Progenitor cell of endocrine pancreas (in vitro differentiated cells): ENCODE measurements around the gene PSMB4. TPM values are rescaled to one million over a fixed set of nuclear protein-coding genes. Genes with fewer than 3 reads are reported as not detected.
A peak's percentile ranks its signal among the peaks of the same experiment; 100 is the strongest.

ENCODE experiments used
- DNase-seq: peaks from one replicate; pipeline ENCODE4 v3.0.0; 2021; ENCODE audit warnings: low spot score; ENCODE audit not compliant: unreplicated experiment
- H3K27ac Mint-ChIP-seq: 2 replicates; pipeline ENCODE4 v1.8.0; 2021; ENCODE audit warnings: mild to moderate bottlenecking, moderate library complexity, mixed read lengths
- H3K27me3 Mint-ChIP-seq: 2 replicates; pipeline ENCODE4 v1.8.0; 2021; ENCODE audit warnings: mixed read lengths
- H3K36me3 Mint-ChIP-seq: 2 replicates; pipeline ENCODE4 v1.8.0; 2022; ENCODE audit warnings: mixed read lengths; ENCODE audit not compliant: insufficient read depth
- H3K4me1 Mint-ChIP-seq: 2 replicates; pipeline ENCODE4 v1.8.0; 2021; ENCODE audit warnings: low read depth, mixed read lengths
- H3K4me3 Mint-ChIP-seq: 2 replicates; pipeline ENCODE4 v1.8.0; 2021; ENCODE audit warnings: low read depth, mild to moderate bottlenecking, moderate library complexity, mixed read lengths
- H3K9me3 Mint-ChIP-seq: 2 replicates; pipeline ENCODE4 v1.8.0; 2021; ENCODE audit warnings: low read depth, mixed read lengths
- total RNA-seq: library from RNA; stranded (reverse); gene quantifications from 2 replicates; pipeline ENCODE4 v1.2.1, GENCODE V29; 2021
- TF ChIP-seq, protein P1 (sequence below): fragments of 200-600 bp; sonication (generic); IDR thresholded peaks from one replicate; pipeline ENCODE4 v1.5.0; 2021; ENCODE audit warnings: antibody characterized with exemption, mild to moderate bottlenecking; ENCODE audit not compliant: unreplicated experiment

PSMB4 gene
- total RNA-seq, 1 donor from 2014 or later, result 235 TPM

GRCh38 chr1:151369621-151370048, 29.7 kb upstream of the PSMB4 start:
- Mint-ChIP-seq H3K27ac (no peak overlapping the region), H3K4me3 (no peak overlapping the region), H3K4me1 (peaks cover 15% of the 10 kb centered on the region), H3K9me3 (no peaks in the 10 kb centered on the region), H3K27me3 (no peaks in the 10 kb centered on the region), H3K36me3 (peaks cover 7% of the 10 kb centered on the region)
- DNase-seq, result no peak
- TF ChIP-seq, protein P1, sequence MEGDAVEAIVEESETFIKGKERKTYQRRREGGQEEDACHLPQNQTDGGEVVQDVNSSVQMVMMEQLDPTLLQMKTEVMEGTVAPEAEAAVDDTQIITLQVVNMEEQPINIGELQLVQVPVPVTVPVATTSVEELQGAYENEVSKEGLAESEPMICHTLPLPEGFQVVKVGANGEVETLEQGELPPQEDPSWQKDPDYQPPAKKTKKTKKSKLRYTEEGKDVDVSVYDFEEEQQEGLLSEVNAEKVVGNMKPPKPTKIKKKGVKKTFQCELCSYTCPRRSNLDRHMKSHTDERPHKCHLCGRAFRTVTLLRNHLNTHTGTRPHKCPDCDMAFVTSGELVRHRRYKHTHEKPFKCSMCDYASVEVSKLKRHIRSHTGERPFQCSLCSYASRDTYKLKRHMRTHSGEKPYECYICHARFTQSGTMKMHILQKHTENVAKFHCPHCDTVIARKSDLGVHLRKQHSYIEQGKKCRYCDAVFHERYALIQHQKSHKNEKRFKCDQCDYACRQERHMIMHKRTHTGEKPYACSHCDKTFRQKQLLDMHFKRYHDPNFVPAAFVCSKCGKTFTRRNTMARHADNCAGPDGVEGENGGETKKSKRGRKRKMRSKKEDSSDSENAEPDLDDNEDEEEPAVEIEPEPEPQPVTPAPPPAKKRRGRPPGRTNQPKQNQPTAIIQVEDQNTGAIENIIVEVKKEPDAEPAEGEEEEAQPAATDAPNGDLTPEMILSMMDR, result no peak

GRCh38 chr1:151370211-151370911, 29.0 kb upstream of the PSMB4 start:
- Mint-ChIP-seq H3K4me3 (no peak overlapping the region), H3K4me1 (peaks cover 18% of the 10 kb centered on the region), H3K27me3 (no peaks in the 10 kb centered on the region), H3K9me3 (no peaks in the 10 kb centered on the region), H3K27ac (no peak overlapping the region), H3K36me3 (peaks cover 6% of the 10 kb centered on the region)
- DNase-seq, result no peak
- TF ChIP-seq, protein P1, result no peak

DNA sequence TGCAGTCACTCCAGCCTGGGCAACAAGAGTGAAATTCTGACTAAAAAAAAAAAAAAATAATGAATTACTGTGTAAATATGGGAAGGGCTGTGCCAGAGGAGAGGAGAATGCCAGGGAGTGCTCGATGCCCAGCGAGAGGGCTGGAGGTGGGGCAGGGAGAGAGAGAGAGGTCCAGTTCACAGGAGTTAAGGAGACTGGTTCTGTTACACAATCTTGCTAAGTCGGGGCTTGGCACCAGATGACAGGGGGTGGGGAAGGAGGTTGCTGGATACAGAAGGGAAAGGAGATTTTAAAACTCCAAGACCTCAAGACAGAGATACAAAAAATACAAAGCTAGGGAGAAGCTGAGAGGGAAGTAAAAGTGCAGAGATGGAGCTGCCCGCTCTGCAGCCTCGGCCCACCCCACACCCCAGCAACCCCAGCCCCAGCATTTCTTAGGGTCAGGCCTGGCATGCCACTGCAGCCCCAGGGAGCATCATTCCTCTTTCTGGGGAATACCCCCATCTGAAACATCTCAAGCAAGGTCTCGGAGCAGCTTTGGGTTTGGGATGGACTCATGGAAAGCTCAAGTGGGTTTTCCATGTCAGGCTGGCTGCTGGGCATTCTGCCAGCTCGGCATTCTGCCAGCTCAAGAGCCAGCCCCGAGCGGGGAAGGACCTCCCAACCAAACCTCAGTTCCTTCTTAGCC, 27.9 kb upstream of the PSMB4 start:
- Mint-ChIP-seq H3K4me1 (peaks cover 18% of the 10 kb centered on the region), H3K9me3 (no peaks in the 10 kb centered on the region), H3K27me3 (no peaks in the 10 kb centered on the region), H3K4me3 (peak overlapping the region; percentile 75), H3K27ac (peak overlapping the region; percentile 93), H3K36me3 (peaks cover 3% of the 10 kb centered on the region)
- no peak for DNase-seq
- TF ChIP-seq, protein P1, result no peak

GRCh38 chr1:151372058-151372934, 27.1 kb upstream of the PSMB4 start, which contains the start of gene SELENBP1:
SELENBP1 (minus strand) TSS chr1:151372705; CDS start chr1:151372641, 64 bp downstream.
- H3K4me3 Mint-ChIP-seq, result peak within 1 kb of the TSS; percentile 75
- H3K9me3 Mint-ChIP-seq, result no peaks in the 10 kb centered on the region
- peaks cover 3% of the 10 kb centered on the region for H3K36me3 Mint-ChIP-seq
- H3K4me1 Mint-ChIP-seq, result peaks cover 18% of the 10 kb centered on the region
- no peaks in the 10 kb centered on the region for H3K27me3 Mint-ChIP-seq
- TF ChIP-seq, protein P1, result no peak
- H3K27ac Mint-ChIP-seq, result peak within 1 kb of the TSS; percentile 93
- DNase-seq, result peak; percentile 34

GRCh38 chr1:151373196-151373595, 26.2 kb upstream of the PSMB4 start:
- Mint-ChIP-seq H3K4me1 (peaks cover 18% of the 10 kb centered on the region), H3K27ac (peak overlapping the region; percentile 93), H3K4me3 (peak overlapping the region; percentile 44)

More at GRCh38 chr1:151373196-151373595, 26.2 kb upstream of the PSMB4 start:
- H3K36me3 Mint-ChIP-seq, result no peaks in the 10 kb centered on the region
- H3K9me3 Mint-ChIP-seq, result no peaks in the 10 kb centered on the region
- no peak for DNase-seq
- TF ChIP-seq, protein P1, result no peak
- H3K27me3 Mint-ChIP-seq, result no peaks in the 10 kb centered on the region
